Gastroesophageal sphincter (tissue), 4 donors: ENCODE results near the gene KCNIP4. TPM values are rescaled to one million over a fixed set of nuclear protein-coding genes. Genes with fewer than 3 reads are reported as not detected.

Experiments used
- ATAC-seq: fragments of 150-250 bp; one replicate; pipeline ENCODE4 v1.9.1; 2016; ENCODE audit warnings: mild to moderate bottlenecking, moderate library complexity
- H3K27ac ChIP-seq, 4 donors: fragments of 200-600 bp; sonication (generic) in 3 of 4; 1 replicate in 3 of 4; 2 replicates in 1 of 4; pipeline ENCODE4 v1.5.1; 2016 to 2019
- H3K27me3 ChIP-seq: fragments of 200-600 bp; sonication (generic); one replicate; pipeline ENCODE4 v1.5.1; 2019
- H3K36me3 ChIP-seq, 2 donors: fragments of 200-600 bp; sonication (generic); one replicate each; pipeline ENCODE4 v1.5.1; 2019; ENCODE audit warnings: control low read depth in 1 of 2
- H3K4me1 ChIP-seq, 3 donors: fragments of 200-600 bp; sonication (generic); 1 replicate in 2 of 3; 2 replicates in 1 of 3; pipeline ENCODE4 v1.5.1; 2016 to 2019; ENCODE audit warnings: control low read depth in 2 of 3
- H3K4me3 ChIP-seq, 2 donors: fragments of 200-600 bp; sonication (generic); one replicate each; pipeline ENCODE4 v1.5.1; 2019; ENCODE audit warnings: mild to moderate bottlenecking in 1 of 2, moderate library complexity in 1 of 2
- H3K9me3 ChIP-seq, 3 donors: fragments of 200-600 bp; sonication (generic); one replicate each; pipeline ENCODE4 v1.5.1; 2017 to 2019; ENCODE audit warnings: control low read depth in 2 of 3
- EP300 ChIP-seq: sonication (generic); formaldehyde crosslinking; IDR thresholded peaks from one replicate; pipeline ENCODE4 v1.6.1; 2017; ENCODE audit warnings: antibody characterized with exemption, mild to moderate bottlenecking
- POLR2A ChIP-seq, 2 donors: fragments of 450-650 bp; IDR thresholded peaks; one replicate each; pipeline ENCODE4 v1.6.1; 2017; ENCODE audit warnings: antibody characterized with exemption in 2 of 2, mild to moderate bottlenecking in 2 of 2, moderate library complexity in 1 of 2
- POLR2AphosphoS5 ChIP-seq: sonication (generic); formaldehyde crosslinking; IDR thresholded peaks from one replicate; pipeline ENCODE4 v1.6.1; 2017; ENCODE audit warnings: antibody characterized with exemption
- WGBS, 2 donors: methylation state at CpG; one replicate each; pipeline ENCODE4 v1.1.5; 2018; ENCODE audit warnings: low coverage in 1 of 2; 5-methylcytosine and 5-hydroxymethylcytosine counted together
- total RNA-seq, 4 donors: library from RNA; depleted of rRNA; stranded (reverse); fragments of >200 nt; gene quantifications; one replicate each; pipeline ENCODE4 v1.1.0, GENCODE V29; 2016
- TF ChIP-seq, protein P1 (sequence below), 4 experiments: fragments of 200-600 bp in 2 of 4; fragments of 450-650 bp in 2 of 4; sonication (generic) in 1 of 4; IDR thresholded peaks; one replicate each; pipeline ENCODE4 v1.5.1; 2017 to 2019; ENCODE audit warnings: antibody characterized with exemption in 4 of 4, mild to moderate bottlenecking in 2 of 4, moderate library complexity in 2 of 4

Gene KCNIP4
- total RNA-seq, 4 donors from 2014 or later, result 0.23 to 0.59 (median 0.54) TPM; not detected in 1

DNA sequence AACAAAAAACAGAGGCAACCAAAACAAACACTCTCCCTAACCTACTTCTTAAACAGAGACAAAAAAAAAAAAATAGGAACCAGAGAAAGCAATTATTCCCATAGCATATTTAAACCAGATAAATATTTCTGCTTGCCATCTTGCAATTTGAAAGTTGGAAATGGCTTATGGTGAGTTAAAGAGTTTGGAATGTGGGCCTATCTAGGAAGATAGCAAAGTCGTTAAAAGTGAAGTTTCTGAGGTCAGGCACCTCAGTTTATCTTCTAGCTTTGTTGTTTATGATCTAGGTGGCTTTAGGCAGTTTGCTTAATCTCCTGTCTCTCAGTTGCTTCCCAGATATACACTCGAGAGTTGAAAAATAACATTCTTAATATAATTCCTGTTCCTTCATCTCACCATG, 284.2 kb downstream of the KCNIP4 start:
- H3K27me3 ChIP-seq, result no peaks in the 10 kb centered on the region
- ATAC-seq, result no peak
- 21 to 28% methylated on average over 2 of the region's 2 CpGs for WGBS, 2 donors
- no peak overlapping the region for H3K27ac ChIP-seq
- TF ChIP-seq EP300, result no peak
- TF ChIP-seq POLR2A (IDR thresholded peaks at IDR 0.05), result no peak
- TF ChIP-seq POLR2AphosphoS5, result no peak
- TF ChIP-seq, protein P1, sequence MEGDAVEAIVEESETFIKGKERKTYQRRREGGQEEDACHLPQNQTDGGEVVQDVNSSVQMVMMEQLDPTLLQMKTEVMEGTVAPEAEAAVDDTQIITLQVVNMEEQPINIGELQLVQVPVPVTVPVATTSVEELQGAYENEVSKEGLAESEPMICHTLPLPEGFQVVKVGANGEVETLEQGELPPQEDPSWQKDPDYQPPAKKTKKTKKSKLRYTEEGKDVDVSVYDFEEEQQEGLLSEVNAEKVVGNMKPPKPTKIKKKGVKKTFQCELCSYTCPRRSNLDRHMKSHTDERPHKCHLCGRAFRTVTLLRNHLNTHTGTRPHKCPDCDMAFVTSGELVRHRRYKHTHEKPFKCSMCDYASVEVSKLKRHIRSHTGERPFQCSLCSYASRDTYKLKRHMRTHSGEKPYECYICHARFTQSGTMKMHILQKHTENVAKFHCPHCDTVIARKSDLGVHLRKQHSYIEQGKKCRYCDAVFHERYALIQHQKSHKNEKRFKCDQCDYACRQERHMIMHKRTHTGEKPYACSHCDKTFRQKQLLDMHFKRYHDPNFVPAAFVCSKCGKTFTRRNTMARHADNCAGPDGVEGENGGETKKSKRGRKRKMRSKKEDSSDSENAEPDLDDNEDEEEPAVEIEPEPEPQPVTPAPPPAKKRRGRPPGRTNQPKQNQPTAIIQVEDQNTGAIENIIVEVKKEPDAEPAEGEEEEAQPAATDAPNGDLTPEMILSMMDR (IDR thresholded peaks at IDR 0.05), result no peak
- no peaks in the 10 kb centered on the region for H3K9me3 ChIP-seq
- H3K36me3 ChIP-seq, result no peaks in the 10 kb centered on the region
- H3K4me3 ChIP-seq, result no peak overlapping the region
- H3K4me1 ChIP-seq, result no peaks in the 10 kb centered on the region

DNA sequence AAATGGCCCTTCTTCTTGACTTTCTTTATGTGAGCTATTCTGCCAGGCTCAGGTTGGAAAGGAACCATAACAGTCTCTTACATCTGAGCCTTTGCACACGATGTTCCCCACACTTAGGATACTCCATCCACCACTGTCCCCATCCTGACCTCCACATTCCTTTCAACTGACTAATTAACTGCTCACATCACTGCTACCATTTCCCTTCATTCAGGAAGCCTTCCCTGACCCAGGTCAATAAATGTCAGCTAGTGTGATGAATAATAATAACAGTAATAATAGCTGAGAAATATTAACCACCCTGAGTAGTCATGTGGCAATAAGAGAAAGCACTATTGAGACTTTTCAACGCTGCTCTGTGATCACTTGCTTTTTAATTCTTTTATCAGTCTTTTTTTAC, 291.7 kb downstream of the KCNIP4 start:
- H3K27ac ChIP-seq, result no peak overlapping the region
- H3K9me3 ChIP-seq, result no peaks in the 10 kb centered on the region
- no peak for TF ChIP-seq EP300
- no peak for TF ChIP-seq POLR2A (IDR thresholded peaks at IDR 0.05)
- TF ChIP-seq, protein P1 (IDR thresholded peaks at IDR 0.05), result no peak
- no peak for TF ChIP-seq POLR2AphosphoS5
- WGBS, 2 donors, result 43 to 56% methylated on average over 2 of the region's 2 CpGs
- H3K27me3 ChIP-seq, result no peaks in the 10 kb centered on the region
- H3K36me3 ChIP-seq, result no peaks in the 10 kb centered on the region
- H3K4me3 ChIP-seq, result no peak overlapping the region
- no peak for ATAC-seq
- no peaks in the 10 kb centered on the region for H3K4me1 ChIP-seq

DNA sequence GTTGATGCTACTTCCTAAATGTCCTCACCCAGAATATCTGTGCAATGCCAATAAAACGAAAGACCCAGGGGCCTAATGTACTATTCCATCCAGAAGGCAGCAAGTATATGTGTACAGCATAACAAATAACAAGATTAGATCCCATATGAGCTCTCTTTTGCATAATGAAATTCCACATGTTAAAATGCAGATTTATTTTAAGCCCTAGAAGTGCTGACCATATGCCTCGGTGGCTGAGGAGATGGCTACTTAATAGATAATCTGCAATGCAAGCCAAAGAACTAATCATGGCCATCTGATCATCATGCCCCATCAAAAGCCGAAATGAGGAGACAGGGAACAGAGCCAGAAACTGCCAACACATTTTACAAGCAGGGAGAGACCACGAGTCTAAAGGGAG, 293.5 kb downstream of the KCNIP4 start:
- Histone ChIP-seq H3K4me1 (no peaks in the 10 kb centered on the region), H3K36me3 (no peaks in the 10 kb centered on the region), H3K27ac (no peak overlapping the region), H3K27me3 (no peaks in the 10 kb centered on the region), H3K4me3 (no peak overlapping the region), H3K9me3 (no peaks in the 10 kb centered on the region)
- ATAC-seq, result no peak
- TF ChIP-seq POLR2AphosphoS5, result no peak
- no peak for TF ChIP-seq POLR2A (IDR thresholded peaks at IDR 0.05)
- TF ChIP-seq EP300, result no peak
- TF ChIP-seq, protein P1 (IDR thresholded peaks at IDR 0.05), result no peak
- WGBS, 2 donors, result 72 to 74% methylated on average over 3 to 4 of the region's 4 CpGs

DNA sequence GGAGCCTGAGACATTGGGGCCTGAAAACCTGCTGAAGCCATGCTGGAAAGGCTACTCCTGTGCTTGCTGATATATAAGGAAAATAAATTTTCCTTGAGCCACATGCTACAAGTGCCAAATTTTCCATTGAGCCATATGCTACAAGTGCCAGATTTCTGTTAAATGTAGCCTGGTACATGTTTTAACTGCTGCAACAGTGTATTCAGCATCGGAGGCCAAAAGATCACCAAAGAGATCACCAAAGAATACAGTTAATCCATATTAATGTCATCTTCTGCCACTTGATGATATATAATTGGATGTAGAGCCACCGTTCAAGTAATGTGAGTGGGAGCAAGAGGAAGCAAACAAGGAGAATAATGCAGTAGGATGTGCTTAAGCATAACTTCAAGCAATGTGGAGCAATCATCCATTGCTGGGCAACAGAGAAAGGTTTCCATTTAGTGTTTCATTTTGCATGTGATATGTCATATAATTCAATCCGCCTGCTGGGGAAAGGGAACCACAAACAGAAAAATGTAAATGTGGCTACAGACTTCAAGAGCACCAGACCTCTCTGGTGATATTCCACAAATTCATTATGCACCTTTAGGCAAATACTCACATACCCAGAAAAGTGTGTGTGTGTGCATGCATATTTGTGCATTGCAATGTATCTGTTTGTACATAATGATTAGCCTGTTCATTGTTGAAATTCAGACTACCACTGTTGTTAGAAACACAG, 295.9 kb downstream of the KCNIP4 start:
- H3K27ac ChIP-seq, result no peak overlapping the region
- H3K4me3 ChIP-seq, result no peak overlapping the region
- no peaks in the 10 kb centered on the region for H3K27me3 ChIP-seq
- H3K36me3 ChIP-seq, result no peaks in the 10 kb centered on the region
- WGBS, 2 donors, result 59 to 78% methylated on average over 3 of the region's 3 CpGs
- ATAC-seq, result no peak
- TF ChIP-seq, protein P1 (IDR thresholded peaks at IDR 0.05), result no peak
- no peak for TF ChIP-seq POLR2A (IDR thresholded peaks at IDR 0.05)
- no peak for TF ChIP-seq POLR2AphosphoS5
- TF ChIP-seq EP300, result no peak
- H3K4me1 ChIP-seq, result no peaks in the 10 kb centered on the region
- no peaks in the 10 kb centered on the region for H3K9me3 ChIP-seq

DNA sequence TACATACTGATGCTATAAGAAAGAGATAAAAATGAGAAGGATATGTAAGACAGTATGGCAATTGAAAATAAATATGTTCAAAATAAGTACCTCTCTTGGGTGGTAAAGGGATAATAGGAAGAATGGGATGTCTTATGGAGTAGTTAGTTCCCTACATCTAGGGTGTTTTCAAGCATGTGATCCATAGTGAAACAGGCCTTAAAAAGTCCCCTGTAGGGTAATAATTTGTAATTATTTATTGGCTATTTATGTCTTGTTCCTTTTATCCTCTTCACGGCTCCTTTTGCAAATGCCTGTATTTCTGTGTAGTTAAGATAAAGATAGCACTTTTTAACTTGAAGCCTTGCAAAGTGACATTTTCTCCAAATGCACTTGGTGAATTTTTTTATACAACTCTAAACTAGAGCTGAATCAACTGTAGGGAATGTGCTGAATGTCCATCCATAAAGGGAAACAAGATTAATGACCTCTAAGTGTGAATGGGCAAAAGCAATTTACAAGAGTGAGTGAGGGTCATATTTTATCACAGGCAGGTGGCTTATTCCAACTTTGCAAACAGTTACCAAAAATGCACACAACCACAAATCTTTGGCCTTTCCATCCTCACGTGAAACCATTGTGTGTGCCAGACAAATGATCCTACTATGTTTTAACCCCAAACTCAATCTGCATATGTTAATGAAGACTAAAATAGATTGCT, 299.0 kb downstream of the KCNIP4 start:
- H3K36me3 ChIP-seq, result no peaks in the 10 kb centered on the region
- 24 to 63% methylated on average over 2 of the region's 2 CpGs for WGBS, 2 donors
- no peaks in the 10 kb centered on the region for H3K9me3 ChIP-seq
- H3K4me3 ChIP-seq, result no peak overlapping the region
- no peaks in the 10 kb centered on the region for H3K27me3 ChIP-seq
- no peaks in the 10 kb centered on the region for H3K4me1 ChIP-seq
- TF ChIP-seq POLR2A (IDR thresholded peaks at IDR 0.05) (no peak), POLR2AphosphoS5 (no peak), EP300 (no peak)
- TF ChIP-seq, protein P1 (IDR thresholded peaks at IDR 0.05), result no peak
- no peak overlapping the region for H3K27ac ChIP-seq
- ATAC-seq, result no peak
